GM15510 (cell line): ENCODE measurements around the gene SAMD11.

Source experiments
- POLR2A ChIP-seq: IDR thresholded peaks from 3 replicates; pipeline ENCODE4 v1.6.1; 2011; ENCODE audit warnings: borderline replicate concordance; ENCODE audit not compliant: insufficient read length; ENCODE audit errors: extremely low read depth

SAMD11 gene

DNA sequence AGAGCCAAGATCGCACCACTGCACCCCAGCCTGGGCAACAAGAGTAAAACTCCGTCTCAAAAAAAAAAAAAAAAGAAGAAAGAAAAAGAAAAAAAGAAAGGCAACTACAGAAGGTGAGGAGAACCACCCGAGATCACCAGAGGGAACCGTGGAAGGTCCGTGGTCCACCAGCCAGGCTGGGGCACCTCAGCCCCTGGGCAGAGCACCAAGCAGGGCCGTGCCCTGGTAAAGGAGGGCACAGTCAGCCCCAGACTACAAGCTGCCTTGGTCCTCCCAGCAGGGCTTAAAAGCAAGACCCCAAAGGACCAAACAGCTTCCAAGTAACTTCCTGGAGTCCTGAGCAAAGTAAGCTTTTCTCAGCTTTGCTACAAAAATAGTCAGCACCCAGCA, 8.8 kb upstream of the SAMD11 start:
- no peak for TF ChIP-seq POLR2A

DNA sequence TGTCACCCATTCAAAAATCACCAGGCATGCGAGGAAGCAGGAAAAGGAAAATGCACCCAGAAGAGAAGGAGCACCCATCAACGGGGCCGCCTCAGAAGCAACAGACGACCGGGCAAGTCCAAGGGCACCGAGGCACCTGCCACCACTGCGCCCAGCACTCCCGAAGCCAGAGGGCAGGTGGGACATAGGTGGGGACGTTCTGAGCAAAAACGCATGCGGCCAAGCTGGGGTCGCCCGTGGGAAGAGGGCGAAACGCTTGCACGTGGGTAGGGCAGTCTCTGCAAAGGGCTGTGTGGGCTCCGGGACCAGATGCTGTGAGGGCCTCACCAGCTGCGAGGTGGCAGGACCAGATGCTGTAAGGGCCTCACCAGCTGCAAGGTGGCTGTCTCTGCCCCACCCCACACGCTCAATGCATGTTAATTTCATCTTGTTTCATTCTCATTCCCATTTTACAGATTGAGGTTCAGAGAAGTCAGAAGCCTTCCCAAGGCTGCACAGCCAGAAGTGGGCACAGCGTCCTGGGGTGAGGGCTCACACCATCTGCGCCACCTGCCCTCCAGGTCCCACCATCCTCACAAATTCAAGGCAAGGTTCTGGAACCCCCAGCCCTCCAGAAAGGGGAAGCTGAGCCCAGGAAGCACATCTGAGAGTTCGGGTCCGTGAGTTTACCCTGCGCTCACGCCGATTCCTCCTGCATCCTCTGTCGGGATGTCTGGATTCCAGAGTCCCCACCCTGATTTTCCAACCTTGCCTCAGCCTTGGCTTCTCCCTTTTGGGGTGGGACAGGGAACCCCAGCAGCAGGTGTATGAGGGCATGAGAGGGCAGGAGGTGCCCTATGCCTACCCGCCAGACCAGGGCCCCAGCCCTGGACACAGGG, 8.2 kb upstream of the SAMD11 start:
- TF ChIP-seq POLR2A: no peak

DNA sequence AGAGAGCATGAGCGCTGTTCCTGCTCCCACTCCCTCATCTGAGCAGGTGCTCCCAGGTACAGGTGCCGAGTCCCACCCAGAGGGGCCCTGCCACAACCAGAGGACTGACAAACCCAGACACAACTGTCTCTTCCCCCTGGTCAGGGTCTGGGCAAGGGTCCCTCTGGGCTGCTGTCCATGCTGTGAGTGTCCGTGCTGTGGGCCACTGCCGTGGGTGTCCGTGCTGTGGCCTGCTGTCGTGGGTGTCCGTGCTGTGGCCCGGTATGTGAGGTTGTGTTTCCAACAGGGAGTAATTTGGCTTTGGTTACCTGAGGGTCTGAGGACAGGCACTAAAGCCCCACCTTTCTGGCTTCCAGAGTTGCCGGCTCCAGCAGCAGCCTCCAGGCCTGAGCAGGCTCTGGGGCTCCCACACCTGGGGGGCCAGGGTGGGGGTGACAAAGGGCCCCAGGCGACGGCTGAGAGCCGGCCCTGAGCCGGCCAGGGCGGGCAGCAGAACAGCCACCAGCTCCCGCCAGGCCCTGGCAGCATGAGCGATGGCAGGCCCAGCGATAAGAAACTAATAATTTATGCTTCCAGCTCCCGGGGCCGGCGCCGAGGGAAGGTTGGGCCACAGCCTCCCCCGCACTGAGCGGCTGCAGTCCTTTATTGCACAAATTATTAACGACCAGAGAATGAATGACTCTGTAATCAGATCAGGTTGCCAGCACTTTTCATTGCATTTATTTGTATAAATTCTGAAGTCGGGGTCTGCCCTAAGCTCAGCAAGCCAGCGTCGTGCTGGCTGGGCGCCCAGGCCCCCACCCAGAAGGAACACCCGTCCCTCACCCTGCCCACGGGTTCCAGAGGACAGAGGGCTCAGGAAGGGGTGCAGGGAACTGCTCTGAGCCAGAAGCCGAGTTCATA, 7.3 kb upstream of the SAMD11 start:
- TF ChIP-seq POLR2A: no peak

DNA sequence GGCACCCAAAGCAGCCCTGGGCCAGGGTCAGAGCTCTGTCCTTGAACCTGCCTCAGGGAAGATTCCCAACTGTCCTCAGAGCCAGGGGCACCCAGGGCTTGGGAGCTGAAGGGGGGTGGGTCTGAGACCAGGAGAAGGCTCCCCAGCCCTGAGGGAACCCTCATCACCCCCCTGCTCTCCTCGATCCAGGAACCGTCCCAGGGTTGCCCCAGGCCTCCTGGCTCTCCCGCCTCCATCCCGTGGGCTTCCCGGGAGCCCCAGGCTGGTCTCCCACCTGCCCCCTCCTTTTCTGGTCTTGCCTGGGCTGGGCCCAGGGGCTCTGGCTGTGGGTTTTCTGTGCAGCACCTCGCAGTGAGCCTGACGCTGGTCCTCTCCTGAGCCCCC, 6.7 kb upstream of the SAMD11 start:
- TF ChIP-seq POLR2A: no peak

GRCh38 chr1:917466-918091, 6.1 kb upstream of the SAMD11 start:
- TF ChIP-seq POLR2A: no peak

DNA sequence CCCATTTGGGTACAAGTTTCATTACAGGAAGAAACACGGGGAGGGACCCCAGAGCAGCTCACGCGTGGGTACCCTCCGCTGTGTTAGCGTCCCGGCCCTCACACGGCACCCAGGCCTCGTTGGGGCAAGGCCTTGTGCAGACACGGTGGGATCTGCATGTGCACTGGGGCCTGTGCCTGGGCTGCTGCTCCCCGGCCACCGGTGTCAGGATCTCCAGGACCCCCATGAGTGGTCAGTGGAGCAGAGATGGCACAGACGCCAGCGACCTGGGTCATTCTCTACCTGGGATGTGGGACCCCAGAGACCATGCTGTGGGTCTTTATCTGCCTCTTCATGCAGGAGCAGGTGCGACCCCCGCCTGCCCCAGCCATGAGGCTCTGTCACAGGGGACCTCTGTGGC, 5.4 kb upstream of the SAMD11 start:
- no peak for TF ChIP-seq POLR2A

DNA sequence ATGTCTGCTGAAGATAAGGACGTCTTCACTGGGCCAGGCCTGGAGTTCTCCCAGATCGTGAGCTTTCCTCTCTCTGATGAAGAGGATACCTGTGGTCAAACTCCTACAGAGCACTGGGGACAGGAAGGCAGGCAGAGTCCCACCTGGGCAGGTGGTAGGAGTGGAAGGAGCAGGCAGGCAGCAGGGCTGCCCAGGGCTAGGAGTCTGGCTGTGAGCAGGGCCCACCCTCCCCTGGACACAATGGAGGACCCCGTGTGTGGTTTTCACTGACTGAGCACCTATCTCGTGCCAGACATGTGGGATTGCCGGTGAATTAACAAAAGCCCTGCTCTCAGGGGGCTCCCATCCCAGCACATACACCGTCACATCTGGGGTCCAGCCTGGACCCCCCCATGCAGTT, 4.9 kb upstream of the SAMD11 start:
- TF ChIP-seq POLR2A: no peak

GRCh38 chr1:919271-919872, 4.4 kb upstream of the SAMD11 start:
- no peak for TF ChIP-seq POLR2A

GRCh38 chr1:920010-920409, 3.7 kb upstream of the SAMD11 start:
- no peak for TF ChIP-seq POLR2A

GRCh38 chr1:920521-920920, 3.2 kb upstream of the SAMD11 start:
- no peak for TF ChIP-seq POLR2A

- no peak for TF ChIP-seq POLR2A
Measured at GRCh38 chr1:921011-921837, 2.5 kb upstream of the SAMD11 start.

DNA sequence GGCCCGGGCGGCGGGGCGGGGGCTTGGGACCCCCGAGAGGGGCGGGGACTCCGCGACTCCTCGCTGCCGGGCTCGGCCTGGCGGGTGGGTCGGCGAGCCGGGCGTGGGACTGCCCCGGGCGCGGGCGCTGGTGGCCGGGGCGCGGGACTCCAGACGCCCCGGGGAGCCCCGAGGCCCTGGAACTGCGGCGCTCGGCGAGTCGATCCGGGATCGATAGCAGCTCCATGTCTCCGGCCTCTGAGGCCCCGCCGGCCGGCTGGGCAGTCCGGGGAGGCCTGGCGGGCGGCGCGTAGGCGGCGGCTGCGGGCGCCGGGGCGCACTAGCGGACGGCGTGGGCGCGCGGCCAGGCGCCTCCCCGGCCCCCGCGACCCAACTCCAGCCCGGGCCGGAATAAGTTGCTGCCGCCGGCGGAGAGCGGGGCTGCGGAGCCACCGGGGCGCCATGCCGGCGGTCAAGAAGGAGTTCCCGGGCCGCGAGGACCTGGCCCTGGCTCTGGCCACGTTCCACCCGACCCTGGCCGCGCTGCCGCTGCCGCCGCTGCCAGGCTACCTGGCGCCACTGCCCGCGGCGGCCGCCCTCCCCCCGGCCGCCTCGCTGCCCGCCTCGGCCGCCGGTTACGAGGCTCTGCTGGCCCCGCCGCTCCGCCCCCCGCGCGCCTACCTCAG, 400 bp downstream of the SAMD11 start:
- no peak for TF ChIP-seq POLR2A
